NCI-H2029 (cell line): Measurements from ENCODE around the gene MOAP1.
A peak's percentile ranks its signal among the peaks of the same experiment; 100 is the strongest.
"Not testable (repeated sequence)": the region's sequence is repeated elsewhere in the genome, so short reads cannot be mapped to it uniquely, and the experiment has no call there.

Source experiments
- DNase-seq: peaks from one replicate; lab custom pipeline; 2025; lab: John Stamatoyannopoulos, UW

MOAP1 gene

GRCh38 chr14:93142854-93143652, 41.6 kb downstream of the MOAP1 start:
- DNase-seq = no peak

- DNase-seq = peak; percentile 45
These were observed 46.8 kb downstream of the MOAP1 start for GRCh38 chr14:93137864-93138263.

GRCh38 chr14:93136508-93136907, 48.2 kb downstream of the MOAP1 start:
- DNase-seq = not testable (repeated sequence)

GRCh38 chr14:93136009-93136408, 48.7 kb downstream of the MOAP1 start:
- no peak for DNase-seq

GRCh38 chr14:93135399-93135798, 49.3 kb downstream of the MOAP1 start:
- DNase-seq = peak; percentile 45

GRCh38 chr14:93133464-93133863, 51.2 kb downstream of the MOAP1 start:
- DNase-seq = no peak

- no peak for DNase-seq
These were observed 52.1 kb downstream of the MOAP1 start for GRCh38 chr14:93132472-93133065.
